NCI-H774 (cell line): ENCODE measurements around the gene FRMPD2.

ENCODE experiments used
- DNase-seq: peaks from one replicate; lab custom pipeline; 2025; lab: John Stamatoyannopoulos, UW

The FRMPD2 gene

GRCh38 chr10:48274636-48275035 lies at the start of gene FRMPD2:
Gene FRMPD2, minus strand, starts transcription at chr10:48274696. Its CDS starts 129 bp downstream, at chr10:48274567.
- no peak for DNase-seq

DNA sequence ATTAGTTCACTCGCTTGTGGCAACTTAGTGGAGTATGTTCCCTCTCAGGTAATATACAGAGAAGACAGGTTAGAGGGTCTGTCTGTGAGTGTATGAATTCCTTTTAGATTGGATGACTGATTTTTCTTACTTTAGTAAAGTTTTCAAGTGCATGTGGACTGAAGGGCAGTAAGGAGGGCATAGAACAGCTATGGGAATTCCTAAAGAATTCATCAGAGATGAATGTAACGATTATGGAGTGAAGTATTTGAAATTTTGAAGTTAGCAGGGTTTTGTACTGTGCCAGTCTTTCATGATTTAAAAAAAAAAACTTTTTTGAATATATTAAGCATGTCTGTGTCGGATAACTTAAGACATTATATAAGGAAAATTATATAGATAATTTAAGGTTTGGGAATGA lies 47.5 kb upstream of the FRMPD2 start:
- DNase-seq: no peak

- no peak for DNase-seq
Measured at GRCh38 chr10:48317321-48317990, 43.0 kb upstream of the FRMPD2 start.

GRCh38 chr10:48316236-48316635 lies 41.7 kb upstream of the FRMPD2 start:
- DNase-seq: no peak

GRCh38 chr10:48314107-48314506 lies 39.6 kb upstream of the FRMPD2 start:
- no peak for DNase-seq

GRCh38 chr10:48309711-48310226 lies 35.3 kb upstream of the FRMPD2 start:
- no peak for DNase-seq

GRCh38 chr10:48307711-48308018 lies 33.2 kb upstream of the FRMPD2 start:
- DNase-seq: no peak

- DNase-seq: peak; percentile 69
Measured at GRCh38 chr10:48306870-48307710, 32.6 kb upstream of the FRMPD2 start.

DNA sequence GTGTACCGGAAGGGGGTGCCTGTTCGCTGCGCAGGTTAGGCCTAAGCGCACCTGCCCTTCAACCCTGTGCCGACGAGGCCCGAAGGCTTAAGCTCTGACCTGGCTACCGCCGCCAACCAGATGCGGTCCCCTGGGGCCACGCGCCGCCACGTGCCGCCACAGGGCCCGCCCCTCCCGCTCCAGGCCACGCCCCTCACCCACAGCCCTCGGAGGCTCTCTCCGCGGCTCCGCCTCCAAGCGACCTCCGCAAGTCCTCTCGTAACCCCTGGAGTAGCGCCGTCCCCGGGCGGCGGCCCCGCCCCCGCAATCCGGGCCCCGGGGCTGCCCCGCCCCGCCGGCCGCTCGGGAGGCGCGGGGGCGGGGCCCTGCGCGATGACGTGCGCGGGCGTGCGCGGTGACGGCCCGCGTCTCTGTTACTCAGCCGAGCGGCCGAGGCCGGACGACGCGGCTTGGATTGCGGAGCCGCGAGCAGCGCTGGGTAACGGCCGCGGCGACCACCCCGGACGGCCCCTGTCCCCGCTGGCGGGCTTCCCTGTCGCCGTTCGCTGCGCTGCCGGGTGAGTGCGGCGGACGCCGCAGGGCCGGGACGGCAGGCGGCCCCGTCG lies 31.9 kb upstream of the FRMPD2 start, which contains the start of gene MAPK8:
MAPK8 (plus strand) TSS at position 413 of the 605 bp plus-strand sequence. CDS start 94,984 bp downstream, outside the sequence.
- peak; percentile 93 for DNase-seq

- DNase-seq: no peak
Measured at GRCh38 chr10:48305905-48306264, 31.4 kb upstream of the FRMPD2 start.

DNA sequence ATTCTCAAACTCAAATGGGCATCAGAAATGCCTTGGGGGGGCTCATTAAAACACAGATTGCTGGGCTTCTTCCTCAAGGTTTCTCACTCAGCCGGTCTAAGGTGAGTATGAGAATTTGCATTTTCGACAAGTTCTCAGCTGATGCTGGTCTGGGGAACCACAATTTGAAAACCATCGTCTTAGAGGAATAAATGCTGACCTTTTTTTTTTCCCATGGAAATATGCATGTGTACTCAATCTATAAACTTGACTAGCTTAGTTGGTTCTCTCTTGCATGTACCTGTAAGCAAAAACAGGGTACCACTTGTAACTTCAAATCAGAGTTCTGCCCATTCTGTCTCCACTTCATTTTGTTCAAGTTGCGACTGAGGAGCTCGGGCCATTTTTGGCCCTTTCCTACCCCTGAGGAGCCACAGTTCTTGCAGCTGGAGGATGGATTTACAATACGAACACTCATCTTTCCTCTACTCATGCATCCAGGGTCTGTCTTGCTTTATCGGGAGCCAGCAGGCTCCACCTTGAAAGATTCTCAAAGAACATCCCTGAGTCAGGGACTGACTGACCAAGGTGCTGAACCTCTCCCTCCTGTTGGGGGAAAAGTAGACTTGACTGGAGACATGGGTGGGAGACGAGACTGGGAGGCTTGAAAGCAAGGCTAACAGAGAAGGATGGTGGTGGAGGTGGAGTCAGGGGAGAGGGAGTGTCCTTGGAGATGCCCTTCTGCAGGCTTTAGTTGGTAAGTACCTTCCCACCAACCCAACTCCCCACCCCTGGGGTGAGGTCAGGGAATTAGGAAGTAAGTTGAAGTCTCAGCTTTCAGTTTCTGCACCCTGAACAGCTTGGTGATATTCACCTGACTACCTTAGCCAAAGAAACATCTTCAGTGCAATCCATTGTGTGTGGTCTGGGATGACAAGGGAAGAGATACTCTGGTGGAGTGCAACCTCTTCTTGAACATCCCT lies 28.3 kb upstream of the FRMPD2 start:
- no peak for DNase-seq

- DNase-seq: no peak
Measured at GRCh38 chr10:48300556-48300955, 26.1 kb upstream of the FRMPD2 start.

GRCh38 chr10:48299692-48300091 lies 25.2 kb upstream of the FRMPD2 start:
- no peak for DNase-seq

DNA sequence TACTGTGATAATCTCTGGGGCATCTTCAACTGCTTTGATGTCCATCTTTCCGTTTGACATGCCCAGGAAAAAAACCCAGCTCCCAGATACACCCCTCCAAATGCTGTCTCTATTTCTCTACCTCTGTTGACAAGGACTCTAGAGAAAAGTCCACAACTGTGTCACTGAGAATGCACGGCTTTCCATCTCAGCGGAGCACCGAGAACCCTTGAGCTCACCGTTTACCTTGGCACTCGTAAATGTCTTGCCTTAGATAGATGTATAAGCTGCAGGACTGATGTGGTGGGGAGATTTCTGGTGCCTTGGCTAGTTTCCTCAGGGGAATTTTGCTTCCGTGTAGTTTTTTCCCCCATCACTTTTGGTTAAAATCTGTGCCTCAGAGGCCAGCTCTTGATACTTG lies 24.6 kb upstream of the FRMPD2 start:
- DNase-seq: no peak

GRCh38 chr10:48296576-48297098 lies 22.1 kb upstream of the FRMPD2 start:
- no peak for DNase-seq

- DNase-seq: no peak
Measured at GRCh38 chr10:48294431-48294830, 19.9 kb upstream of the FRMPD2 start.

- no peak for DNase-seq
Measured at GRCh38 chr10:48292616-48293015, 18.1 kb upstream of the FRMPD2 start.

DNA sequence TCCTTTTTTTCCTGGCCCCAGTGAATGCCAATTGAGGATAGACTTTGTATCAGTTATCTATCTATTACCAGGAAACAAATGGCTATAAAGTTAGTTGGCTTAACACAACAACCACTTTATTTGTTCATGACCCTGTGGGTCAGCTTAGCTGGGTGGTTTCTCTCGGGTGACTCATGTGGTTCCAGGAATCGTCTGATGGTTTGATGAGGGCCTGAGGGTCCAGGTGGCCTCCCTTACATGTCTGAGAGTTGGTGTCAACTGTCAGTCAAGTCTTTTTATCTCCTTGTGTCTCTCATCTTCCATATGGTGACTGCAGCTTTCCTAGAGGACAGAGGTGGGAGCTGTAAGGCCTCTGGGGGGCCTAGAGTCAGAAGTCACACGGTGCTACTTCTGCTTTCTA lies 16.7 kb upstream of the FRMPD2 start:
- DNase-seq: no peak

GRCh38 chr10:48290286-48290685 lies 15.8 kb upstream of the FRMPD2 start:
- no peak for DNase-seq

- peak; percentile 53 for DNase-seq
Measured at GRCh38 chr10:48289501-48290238, 15.2 kb upstream of the FRMPD2 start.

DNA sequence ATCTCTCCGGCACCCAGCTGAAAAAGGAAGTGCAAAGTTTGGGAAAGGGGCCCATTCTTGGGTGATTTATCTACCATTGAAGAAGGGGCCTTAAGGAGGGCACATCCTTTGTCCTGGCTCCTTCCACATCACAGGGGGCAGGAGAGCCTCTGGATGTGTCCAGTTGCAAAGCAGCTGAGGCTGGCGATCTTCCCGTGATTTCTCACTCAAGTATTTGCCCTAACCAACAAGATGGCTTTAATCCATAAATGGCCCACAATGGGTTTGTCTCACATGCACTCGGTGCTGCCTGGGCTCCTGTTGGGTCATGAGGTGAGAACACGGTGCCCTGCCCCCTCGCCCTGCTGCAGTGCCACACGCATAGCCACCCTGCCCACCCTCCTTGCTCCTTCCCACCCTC lies 14.2 kb upstream of the FRMPD2 start:
- no peak for DNase-seq
